OCI-LY7 (cell line): ENCODE data around the gene ACSL3. TPM values are rescaled to one million over a fixed set of nuclear protein-coding genes. Genes with fewer than 3 reads are reported as not detected.

ENCODE experiments used
- BruUV-seq: library from RNA; stranded (reverse); fragments of 400-500 nt; replicated peaks from 2 replicates; lab custom pipeline; 2021; lab: Mats Ljungman, UMichigan
- CTCF ChIA-PET: fragments of 300-600 bp; sonication (Branson Sonifier 250); formaldehyde crosslinking; loops from one replicate; lab custom pipeline; 2022; ENCODE audit warnings: antibody characterized with exemption; ENCODE audit not compliant: unreplicated experiment; lab: Charles Lee
- POLR2A ChIA-PET: fragments of 300-600 bp; sonication (Branson Sonifier 250); formaldehyde crosslinking; loops from one replicate; lab custom pipeline; 2022; ENCODE audit warnings: antibody characterized with exemption; lab: Charles Lee
- DNase-seq: peaks from one replicate; pipeline ENCODE4 v3.0.0-alpha.2; 2015; ENCODE audit warnings: low spot score
- H2AFZ ChIP-seq: fragments of 200-600 bp; sonication (generic), shearing (Covaris generic); 2 replicates; pipeline ENCODE4 v1.6.1; 2014; ENCODE audit warnings: mild to moderate bottlenecking, antibody characterized with exemption, low read length, moderate library complexity
- H3K27ac ChIP-seq: fragments of 200-600 bp; sonication (generic); 2 replicates; pipeline ENCODE4 v1.5.1; 2014; ENCODE audit warnings: mixed run types, low read depth, mild to moderate bottlenecking, moderate library complexity, low read length, inconsistent platforms; ENCODE audit not compliant: poor library complexity, severe bottlenecking
- H3K36me3 ChIP-seq: fragments of 200-600 bp; sonication (generic); 2 replicates; pipeline ENCODE4 v1.6.1; 2014; ENCODE audit warnings: mild to moderate bottlenecking, antibody characterized with exemption, low read length, moderate library complexity, mixed read lengths; ENCODE audit not compliant: insufficient read depth
- H3K4me1 ChIP-seq: fragments of 200-600 bp; sonication (generic); 2 replicates; pipeline ENCODE4 v1.5.1; 2014; ENCODE audit warnings: mild to moderate bottlenecking, low read length; ENCODE audit not compliant: insufficient read depth, poor library complexity, severe bottlenecking
- H3K4me2 ChIP-seq: fragments of 200-600 bp; sonication (generic); 2 replicates; pipeline ENCODE4 v1.6.1; 2014; ENCODE audit warnings: mild to moderate bottlenecking, low read length
- H3K4me3 ChIP-seq: fragments of 200-600 bp; sonication (generic); 2 replicates; pipeline ENCODE4 v1.5.1; 2014; ENCODE audit warnings: mild to moderate bottlenecking, low read depth, low read length; ENCODE audit not compliant: poor library complexity, severe bottlenecking
- H3K79me2 ChIP-seq: fragments of 200-600 bp; sonication (generic); 2 replicates; pipeline ENCODE4 v1.6.1; 2016; ENCODE audit warnings: low read depth, mild to moderate bottlenecking, low read length, moderate library complexity, mixed read lengths; ENCODE audit not compliant: insufficient read depth
- H3K9me2 ChIP-seq: fragments of 200-600 bp; sonication (generic); 2 replicates; pipeline ENCODE4 v1.6.1; 2016; ENCODE audit warnings: mild to moderate bottlenecking, low read length, mixed read lengths; ENCODE audit not compliant: insufficient read depth
- H3K9me3 ChIP-seq: fragments of 200-600 bp; sonication (generic); 2 replicates; pipeline ENCODE4 v1.6.1; 2014; ENCODE audit warnings: mild to moderate bottlenecking, mixed run types, low read length, mixed read lengths
- H4K20me1 ChIP-seq: fragments of 200-600 bp; sonication (generic); 2 replicates; pipeline ENCODE4 v1.6.1; 2014; ENCODE audit warnings: mild to moderate bottlenecking, antibody characterized with exemption, low read length, moderate library complexity, mixed read lengths; ENCODE audit not compliant: insufficient read depth
- EZH2phosphoT487 ChIP-seq: fragments of 200-600 bp; sonication (generic); IDR thresholded peaks from 2 replicates; pipeline ENCODE4 v1.6.1; 2018; ENCODE audit warnings: low read depth, borderline replicate concordance, mild to moderate bottlenecking, mixed run types, antibody characterized with exemption, low read length, moderate library complexity, mixed read lengths
- intact Hi-C: fragments of 100-400 bp; cut with micrococcal nuclease; formaldehyde crosslinking; loops from one replicate; pipeline ENCODE4 v1.10.0; 2022; ENCODE audit not compliant: unreplicated experiment
- total RNA-seq, 2 experiments: library from RNA; depleted of rRNA in 1 of 2; stranded (reverse); fragments of >200 nt in 1 of 2; shearing (Covaris generic) in 1 of 2; gene quantifications; 2 replicates each; pipeline ENCODE4 v1.2.3, GENCODE V29; 2014 to 2022
- TF ChIP-seq, protein P1 (sequence below): fragments of 200-600 bp; sonication (generic); conservative IDR thresholded peaks from 2 replicates; pipeline ENCODE4 v1.5.1; 2014; ENCODE audit warnings: mild to moderate bottlenecking, antibody characterized with exemption, low read length, moderate library complexity, mixed read lengths

Gene ACSL3
- total RNA-seq, 2 experiments from 2014 or later, result 62.6 to 83.2 TPM

DNA sequence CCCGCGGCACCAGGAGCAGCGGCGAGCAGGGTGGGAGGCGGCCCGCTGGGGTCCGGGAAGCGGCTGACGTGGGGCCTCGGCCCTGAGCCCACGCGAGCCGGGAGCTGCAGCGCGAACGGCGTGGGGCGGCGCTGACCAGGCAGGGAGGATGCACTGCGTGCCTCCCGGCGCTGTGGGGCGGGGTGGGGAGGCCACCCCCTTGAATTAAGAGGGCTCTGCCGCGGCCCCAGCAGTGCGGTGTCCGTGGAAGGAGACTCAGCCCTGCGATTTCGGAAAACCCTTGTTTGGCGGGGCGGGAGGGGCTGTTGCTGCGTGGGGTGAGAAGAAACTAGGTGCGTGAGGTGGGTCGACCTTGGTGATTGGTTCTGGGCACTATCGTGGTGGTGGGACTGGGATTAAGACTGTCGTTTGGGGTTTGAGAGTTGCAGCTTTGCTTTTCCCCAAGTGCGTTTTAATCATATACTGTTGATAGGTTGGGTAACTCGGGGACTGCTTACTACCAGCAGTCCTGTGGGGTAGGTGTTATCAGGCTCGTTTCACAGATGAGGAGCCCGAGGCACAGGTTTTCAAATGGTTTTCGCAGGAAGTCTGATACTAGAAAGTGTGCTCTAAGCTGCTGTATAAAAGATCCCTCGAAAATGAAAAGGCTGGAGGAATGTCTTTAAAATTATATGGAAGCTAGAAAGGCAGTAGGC, 722 bp downstream of the ACSL3 start:
- DNase-seq, result peak; percentile 47
- no peaks in the 10 kb centered on the region for H3K9me2 ChIP-seq
- peaks cover 34% of the 10 kb centered on the region for H3K4me1 ChIP-seq
- no peaks in the 10 kb centered on the region for H3K36me3 ChIP-seq
- no peak overlapping the region; the same call in 1 of the 2 replicates for H2AFZ ChIP-seq
- peak overlapping the region; percentile 77 for H3K27ac ChIP-seq
- BruUV-seq, result no TSS peak
- H3K4me3 ChIP-seq, result peak overlapping the region; percentile 92
- peaks cover 46% of the 10 kb centered on the region for H4K20me1 ChIP-seq
- intact Hi-C loops, result loop anchor here (1.0 to 2.0 kb wide), 4 partner anchors 41 to 153 kb away; no protein-coding TSS in a partner anchor
- POLR2A ChIA-PET, result interaction anchor here (0.5 to 2.6 kb wide), 13 partner anchors 14 to 1670 kb away, joined by 3 to 16 read pairs (median 4); no protein-coding TSS in a partner anchor
- peaks cover 52% of the 10 kb centered on the region for H3K79me2 ChIP-seq
- TF ChIP-seq, protein P1, sequence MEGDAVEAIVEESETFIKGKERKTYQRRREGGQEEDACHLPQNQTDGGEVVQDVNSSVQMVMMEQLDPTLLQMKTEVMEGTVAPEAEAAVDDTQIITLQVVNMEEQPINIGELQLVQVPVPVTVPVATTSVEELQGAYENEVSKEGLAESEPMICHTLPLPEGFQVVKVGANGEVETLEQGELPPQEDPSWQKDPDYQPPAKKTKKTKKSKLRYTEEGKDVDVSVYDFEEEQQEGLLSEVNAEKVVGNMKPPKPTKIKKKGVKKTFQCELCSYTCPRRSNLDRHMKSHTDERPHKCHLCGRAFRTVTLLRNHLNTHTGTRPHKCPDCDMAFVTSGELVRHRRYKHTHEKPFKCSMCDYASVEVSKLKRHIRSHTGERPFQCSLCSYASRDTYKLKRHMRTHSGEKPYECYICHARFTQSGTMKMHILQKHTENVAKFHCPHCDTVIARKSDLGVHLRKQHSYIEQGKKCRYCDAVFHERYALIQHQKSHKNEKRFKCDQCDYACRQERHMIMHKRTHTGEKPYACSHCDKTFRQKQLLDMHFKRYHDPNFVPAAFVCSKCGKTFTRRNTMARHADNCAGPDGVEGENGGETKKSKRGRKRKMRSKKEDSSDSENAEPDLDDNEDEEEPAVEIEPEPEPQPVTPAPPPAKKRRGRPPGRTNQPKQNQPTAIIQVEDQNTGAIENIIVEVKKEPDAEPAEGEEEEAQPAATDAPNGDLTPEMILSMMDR, result no peak
- CTCF ChIA-PET, result interaction anchor here (1.1 to 1.6 kb wide), 3 partner anchors 16 to 152 kb away, joined by 3 to 4 read pairs (median 3); no protein-coding TSS in a partner anchor
- no peaks in the 10 kb centered on the region for H3K9me3 ChIP-seq
- peak overlapping the region; percentile 95 for H3K4me2 ChIP-seq

DNA sequence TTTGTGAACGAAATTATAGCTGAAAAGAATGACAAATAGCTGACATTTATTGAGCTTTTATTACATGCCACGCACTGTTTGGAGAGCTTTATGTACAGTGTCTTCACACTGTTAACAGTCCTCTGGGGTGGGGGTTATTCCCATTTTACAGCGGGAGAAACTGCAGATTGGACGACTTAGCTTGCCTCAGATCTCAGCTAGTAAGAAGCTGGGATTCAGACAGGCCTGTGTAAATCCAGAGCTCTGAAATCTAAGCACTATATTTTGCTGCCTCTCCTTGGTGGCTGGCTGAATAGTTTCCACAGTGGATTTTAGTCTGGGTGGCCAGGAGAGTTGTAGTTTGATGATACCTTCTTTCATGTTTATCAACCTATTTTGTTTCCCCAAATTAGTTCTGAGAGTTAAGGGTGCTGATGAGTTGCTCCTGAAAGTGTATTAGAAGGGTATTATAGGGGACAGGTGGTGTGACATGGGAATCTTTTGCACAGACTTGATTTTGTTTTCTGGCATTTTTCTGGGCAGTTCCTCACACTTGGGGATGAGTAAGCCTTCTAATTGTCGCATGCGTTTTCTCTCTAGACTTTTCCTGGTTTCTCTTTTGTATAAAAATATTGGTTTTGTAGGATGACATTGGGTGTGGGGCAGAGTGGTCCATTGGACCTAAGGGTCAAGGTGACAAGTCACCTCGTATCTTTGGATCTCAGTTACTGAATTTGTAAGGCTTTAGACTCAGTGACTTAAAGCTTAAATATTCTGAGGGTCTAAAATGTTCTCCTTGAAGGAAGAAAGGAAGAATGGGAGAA, 1.5 kb downstream of the ACSL3 start:
- Histone ChIP-seq H3K9me2 (no peaks in the 10 kb centered on the region), H2AFZ (no peak overlapping the region), H3K27ac (no peak overlapping the region), H4K20me1 (peaks cover 51% of the 10 kb centered on the region), H3K36me3 (no peaks in the 10 kb centered on the region), H3K4me1 (peaks cover 34% of the 10 kb centered on the region), H3K4me2 (peak overlapping the region; percentile 95), H3K4me3 (peak overlapping the region; percentile 92), H3K79me2 (peaks cover 58% of the 10 kb centered on the region), H3K9me3 (no peaks in the 10 kb centered on the region)
- ChIA-PET POLR2A (interaction anchor here (0.5 to 2.6 kb wide), 16 partner anchors 13 to 156 kb away, joined by 3 to 16 read pairs (median 4); no protein-coding TSS in a partner anchor), CTCF (interaction anchor here (0.8 to 1.6 kb wide), 4 partner anchors 15 to 153 kb away, joined by 3 to 4 read pairs (median 3); no protein-coding TSS in a partner anchor)
- TSS peak; percentile 72 for BruUV-seq
- intact Hi-C loops, result no loop called here
- DNase-seq, result peak; percentile 13
- no peak for TF ChIP-seq EZH2phosphoT487
- TF ChIP-seq, protein P1, result no peak
